NCI-H510A (cell line): ENCODE results near the gene SCGB2A2.

Experiments used
- DNase-seq: peaks from one replicate; lab custom pipeline; 2025; lab: John Stamatoyannopoulos, UW

SCGB2A2 gene

DNA sequence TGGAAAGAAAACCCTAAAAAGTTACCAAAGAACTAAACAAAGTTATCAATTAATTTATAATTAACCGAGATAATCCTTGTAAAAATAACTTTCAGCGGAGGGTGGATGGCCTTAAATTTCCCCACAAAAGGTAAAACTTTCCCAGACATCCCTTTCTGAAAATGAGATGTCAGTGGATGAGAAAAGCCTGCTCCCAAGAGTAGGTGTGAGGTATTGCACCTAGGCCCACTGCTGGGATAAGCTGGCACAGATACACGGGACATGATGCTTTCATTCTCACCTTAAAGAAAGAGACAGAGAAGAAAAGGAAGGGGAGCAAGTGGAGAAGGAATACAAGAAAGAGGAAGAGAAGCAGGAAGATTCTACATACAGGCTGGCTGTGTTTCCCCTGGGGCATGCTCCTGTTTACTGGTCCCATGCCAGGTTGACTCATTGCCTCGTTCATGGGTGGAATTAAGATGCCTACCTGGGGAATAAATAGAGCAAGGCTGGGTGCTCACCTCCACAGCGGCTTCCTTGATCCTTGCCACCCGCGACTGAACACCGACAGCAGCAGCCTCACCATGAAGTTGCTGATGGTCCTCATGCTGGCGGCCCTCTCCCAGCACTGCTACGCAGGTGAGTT lies at the start of gene SCGB2A2:
SCGB2A2 (plus strand) TSS at position 505 of the 625 bp plus-strand sequence; CDS start at position 564, 59 bp downstream.
- no peak for DNase-seq

DNA sequence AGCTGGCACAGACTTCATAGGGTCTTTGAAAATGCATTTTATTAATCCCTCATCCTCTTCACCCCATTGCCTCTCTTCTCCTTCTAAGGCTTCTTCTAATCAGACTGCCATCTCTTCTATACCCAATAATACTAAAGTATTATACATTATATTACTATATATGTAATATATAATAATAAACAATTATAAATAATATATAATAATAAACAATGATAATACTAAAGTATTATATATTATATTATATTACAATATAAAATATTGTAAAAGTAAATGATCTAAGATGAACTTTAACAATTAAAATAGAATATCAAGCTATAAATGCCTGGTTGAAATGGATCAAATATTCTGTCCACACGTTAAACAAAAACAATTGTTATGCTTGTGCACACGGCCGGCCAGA lies 48.5 kb upstream of the SCGB2A2 start:
- DNase-seq: no peak

DNA sequence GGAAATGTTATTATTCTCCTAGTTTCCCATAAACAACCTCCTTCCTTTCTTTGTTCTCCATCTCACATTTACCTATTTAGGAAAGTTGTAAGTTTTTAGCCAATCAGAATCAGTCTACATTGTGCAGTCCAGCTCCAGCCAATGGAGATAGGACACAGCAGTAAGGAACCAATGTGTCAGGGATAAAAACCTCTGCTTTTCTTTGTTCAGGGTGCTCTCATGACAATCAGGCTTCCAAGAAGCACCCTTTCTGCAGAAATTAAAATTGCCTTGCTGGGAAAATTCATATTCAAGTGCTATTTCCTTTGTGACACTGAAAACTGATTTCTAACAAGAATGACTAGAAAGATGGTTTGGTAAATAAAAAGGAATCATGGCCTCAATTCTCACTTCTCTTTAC lies 46.9 kb upstream of the SCGB2A2 start:
- no peak for DNase-seq

DNA sequence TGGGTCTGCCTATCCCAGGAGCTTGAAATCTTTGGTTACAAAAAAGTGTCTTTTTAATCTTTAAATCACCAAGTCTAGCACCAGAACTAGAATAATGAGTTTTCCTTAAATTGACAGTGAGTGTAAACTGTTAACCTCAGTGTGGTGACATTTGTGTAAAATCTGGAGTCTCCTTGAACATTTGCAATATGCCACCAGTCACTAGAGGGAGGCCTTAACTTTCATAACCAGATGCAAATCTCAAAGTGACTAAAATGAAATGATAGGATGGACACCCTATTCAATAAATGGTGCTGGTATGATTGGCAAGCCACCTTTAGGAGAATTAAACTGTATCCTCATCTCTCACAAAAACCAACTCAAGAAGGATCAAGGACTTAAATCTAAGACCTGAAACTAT lies 36.2 kb upstream of the SCGB2A2 start:
- DNase-seq: no peak

DNA sequence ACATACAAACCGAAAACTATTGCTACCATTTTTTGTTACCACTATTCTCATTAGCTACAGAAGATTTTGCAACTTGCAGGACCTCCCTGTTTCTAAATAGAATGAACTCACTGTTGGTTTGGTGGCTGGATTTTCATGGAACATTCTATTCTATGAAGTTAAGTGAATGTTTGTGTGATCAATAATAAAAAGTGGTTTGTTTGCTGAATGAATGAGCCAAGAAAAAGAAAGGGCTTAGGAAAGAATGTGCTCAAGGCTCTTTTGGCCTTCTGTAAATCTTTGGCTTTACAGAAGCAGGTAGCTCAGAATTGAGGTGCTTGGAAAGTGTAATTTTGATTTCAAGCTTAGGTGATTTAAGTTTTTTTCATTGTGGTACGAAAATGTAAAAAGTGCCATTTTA lies 33.8 kb upstream of the SCGB2A2 start:
- DNase-seq: no peak

DNA sequence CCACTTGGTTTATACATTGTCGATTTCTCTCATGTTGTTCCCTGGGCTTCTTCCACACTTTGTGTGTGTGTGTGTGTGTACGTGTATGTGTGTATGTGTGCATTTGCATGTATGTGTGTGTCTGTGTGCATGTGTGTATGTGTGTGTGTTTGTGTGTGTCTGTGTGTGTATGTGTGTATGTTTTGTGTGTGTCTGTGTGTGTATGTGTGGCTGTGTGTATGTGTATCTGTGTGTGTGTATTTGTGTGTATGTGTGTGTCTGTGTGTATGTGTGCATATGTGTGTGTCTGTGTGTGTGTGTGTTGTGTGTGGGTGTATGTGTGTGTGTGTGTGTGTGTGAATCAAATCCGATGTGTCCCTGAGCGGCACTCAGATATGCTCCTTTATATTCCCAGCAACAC lies 32.5 kb upstream of the SCGB2A2 start:
- DNase-seq: no peak

DNA sequence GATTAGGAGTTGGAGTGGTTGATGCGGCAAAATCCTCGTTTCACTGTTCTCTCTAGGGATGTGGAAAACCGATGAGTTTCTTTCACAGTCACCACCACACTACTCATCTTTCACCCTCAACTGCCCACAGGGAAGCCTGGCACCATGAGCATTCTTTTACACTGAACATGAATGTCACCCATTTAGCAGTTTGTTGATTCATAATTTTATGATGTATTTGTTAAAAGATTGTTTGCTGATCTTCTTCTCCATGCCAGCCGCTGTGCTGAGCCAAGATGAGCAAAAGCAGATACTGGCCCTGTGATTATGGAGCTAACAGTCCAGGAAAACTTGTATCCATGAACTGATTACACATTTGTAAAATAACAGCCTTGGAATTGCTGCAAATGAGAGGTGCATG lies 31.8 kb upstream of the SCGB2A2 start:
- DNase-seq: no peak

DNA sequence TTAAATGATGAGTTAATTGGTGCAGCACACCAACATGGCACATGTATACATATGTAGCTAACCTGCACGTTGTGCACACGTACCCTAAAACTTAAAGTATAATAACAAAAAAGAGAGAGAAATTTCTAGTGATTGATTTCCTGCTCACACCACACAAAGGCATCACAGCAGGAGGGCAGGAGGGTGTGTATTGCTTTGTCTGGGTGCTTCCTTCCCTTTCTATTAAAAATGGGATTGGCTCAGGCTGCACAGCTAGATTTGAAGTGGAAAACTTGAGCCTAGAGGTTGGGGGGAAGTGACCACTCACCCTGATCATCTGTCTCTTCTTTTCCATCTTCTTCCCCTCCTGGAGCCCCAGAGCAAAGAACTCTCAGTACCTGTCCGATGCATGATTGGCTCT lies 28.9 kb upstream of the SCGB2A2 start:
- no peak for DNase-seq

DNA sequence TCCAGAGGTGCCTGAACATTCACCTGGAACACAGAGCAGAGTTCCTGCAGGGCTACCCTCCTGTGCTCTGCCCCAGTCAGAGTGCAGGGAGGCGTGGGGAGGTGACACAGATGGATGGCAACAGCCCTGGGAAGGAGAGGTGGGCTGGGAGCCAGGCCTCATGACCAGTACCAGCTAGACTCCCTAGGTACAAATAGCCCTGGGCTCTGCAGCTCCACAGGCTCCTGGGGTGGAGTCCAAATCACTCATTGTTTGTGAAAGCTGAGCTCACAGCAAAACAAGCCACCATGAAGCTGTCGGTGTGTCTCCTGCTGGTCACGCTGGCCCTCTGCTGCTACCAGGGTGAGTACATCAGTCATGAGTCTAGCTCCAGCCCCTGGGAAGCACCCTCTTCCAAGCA lies 27.9 kb upstream of the SCGB2A2 start, which contains the start of gene SCGB1D2:
SCGB1D2 (plus strand) TSS at position 219 of the 400 bp plus-strand sequence; CDS start at position 288, 69 bp downstream.
- no peak for DNase-seq

DNA sequence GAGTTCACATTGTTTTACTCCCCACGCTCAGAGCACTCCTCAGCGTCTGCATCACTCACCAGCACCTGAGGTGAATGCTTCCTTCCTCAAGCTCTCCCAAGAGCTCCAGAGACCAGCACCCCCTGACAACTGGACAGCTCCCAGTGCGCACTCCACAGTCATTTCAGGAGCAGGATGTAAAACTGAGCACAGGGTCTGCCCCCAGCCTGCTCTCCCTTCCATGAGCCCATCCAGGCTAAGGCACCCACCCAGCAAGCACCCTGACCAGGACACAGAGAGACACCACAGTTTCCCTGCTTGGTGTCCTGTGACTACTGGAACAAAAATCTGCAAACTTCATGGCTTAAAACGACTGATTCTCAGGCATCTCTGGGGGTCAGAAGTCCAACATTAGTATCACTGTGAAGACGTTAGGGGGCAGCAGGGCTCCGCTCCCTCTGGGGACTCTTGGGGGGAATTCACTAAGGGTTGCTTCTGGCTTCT lies 24.6 kb upstream of the SCGB2A2 start:
- no peak for DNase-seq

DNA sequence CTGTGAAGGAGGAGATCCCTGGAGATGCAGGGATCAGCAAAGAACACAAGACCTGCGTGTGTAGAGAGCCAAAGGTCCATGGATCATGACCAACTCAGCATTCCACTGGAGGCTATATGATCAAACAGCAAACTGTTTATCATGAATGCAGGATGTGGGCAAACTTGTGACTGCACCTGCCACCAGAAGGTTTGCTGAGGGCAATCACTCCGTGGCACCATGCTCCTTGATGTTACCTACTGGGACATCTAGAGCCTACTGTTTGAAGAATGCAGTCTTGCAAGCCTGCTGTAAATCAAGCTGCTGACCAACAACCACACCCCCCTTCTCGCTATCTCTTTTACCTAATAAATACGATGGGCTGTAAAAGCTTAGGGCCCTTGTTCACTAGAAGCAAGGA lies 18.3 kb upstream of the SCGB2A2 start:
- no peak for DNase-seq

DNA sequence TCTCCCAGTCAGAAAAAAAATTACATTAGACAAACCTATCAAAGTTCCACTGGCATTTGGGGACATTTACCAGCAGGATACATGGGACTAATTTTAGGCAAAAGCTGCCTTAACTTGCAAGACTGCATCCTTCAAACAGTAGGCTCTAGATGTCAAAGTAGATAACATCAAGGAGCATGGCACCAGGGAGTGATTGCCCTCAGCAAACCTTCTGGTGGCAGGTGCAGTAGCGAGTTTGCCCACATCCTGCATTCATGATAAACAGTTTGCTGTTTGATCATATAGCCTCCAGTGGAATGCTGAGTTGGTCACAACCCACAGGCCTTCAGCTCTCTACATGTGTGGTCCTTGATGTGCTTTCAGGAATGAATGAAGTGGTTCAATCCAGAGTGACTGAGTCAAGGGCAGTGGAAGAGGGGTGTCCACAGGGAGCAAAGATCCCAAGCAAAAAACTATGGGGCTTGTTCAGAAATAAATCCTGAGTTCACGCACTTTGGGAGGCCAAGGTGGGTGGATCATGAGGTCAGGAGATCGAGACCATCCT lies 15.9 kb upstream of the SCGB2A2 start:
- DNase-seq: no peak

DNA sequence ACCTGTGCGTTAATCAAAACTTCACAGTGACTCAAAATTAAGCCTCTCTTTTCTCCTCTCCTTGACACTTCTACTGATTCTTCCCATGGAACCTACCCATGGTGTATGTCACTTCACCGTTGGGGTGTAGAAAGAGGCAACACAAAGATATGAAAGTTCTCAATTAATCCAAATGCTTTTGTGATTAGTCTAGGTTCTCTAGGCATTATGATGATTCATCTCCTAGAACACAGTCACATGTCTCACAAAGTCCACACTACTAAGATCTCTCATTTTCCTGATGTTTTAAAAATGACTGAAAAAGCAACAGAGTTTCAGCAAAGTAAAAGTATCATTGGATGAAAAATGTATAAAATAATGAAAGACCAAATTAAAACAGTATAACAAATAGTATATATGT lies 13.7 kb upstream of the SCGB2A2 start:
- DNase-seq: no peak

DNA sequence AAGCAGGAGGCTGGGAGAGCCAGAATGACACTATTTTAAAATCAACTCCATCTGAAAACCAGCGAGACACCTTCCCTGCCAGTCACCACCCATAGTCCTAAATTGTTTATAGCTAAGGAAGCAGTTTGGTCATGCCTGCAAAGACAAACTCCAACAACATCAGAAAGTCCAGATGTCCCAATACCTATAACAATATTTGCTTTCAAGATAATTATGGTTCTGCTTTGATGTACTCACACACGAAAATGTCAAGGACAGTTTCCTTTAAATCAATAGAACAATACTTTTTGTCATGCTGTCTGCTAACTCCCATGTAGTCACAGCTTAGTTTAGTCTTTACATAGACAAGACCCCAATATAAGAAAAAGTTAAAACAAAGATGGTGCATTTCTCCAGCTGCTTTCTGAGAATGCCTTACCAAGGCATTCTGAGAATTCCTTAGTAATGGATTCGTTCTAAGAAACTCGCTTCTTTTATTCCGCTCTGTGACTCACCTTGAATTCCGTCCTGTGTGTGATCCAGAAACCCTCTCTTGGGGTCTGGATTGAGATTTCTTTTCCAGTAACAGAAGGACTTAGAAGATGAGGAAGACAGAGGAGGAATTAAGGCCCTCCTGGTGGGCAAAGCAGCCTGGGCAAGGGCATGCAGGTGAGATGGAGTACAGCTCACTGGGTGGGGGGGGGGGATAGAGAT lies 9.6 kb upstream of the SCGB2A2 start:
- no peak for DNase-seq

DNA sequence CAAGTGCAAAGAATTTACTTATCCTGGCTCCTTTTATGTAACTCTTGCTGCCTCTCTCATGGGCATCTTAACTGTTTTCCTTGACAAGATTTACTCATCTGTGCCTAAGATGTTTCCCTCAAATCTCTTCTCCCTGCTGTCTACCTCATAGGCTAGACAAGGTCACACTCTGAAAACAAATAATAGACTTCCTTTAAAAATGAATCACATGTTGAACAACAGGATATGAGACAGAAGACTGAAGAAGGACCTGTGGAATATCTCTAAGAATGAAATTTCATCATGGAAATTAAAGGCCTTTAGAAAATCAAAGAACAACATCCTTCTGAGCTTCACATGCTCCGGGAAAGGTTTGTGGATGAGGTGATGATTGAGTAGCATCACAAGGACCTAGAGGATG lies 6.0 kb upstream of the SCGB2A2 start:
- DNase-seq: no peak

DNA sequence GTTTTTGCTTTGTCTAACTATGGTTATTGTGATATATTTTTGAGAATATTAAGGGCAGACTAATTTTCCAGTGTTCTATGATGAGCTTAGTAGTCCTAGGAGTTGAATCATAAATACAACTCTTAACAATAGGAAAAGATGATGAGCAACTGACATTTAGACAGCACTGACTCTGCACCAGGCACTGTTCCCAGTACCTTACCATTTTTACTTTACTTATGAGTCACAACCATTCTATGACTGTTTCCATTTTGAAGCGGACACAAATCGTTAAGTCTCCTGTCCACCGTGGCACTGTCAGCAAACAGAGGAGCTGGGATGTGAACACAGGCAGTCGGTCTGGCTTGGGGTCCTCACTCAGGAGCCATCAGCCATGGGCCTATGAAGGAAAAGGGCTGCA lies 3.4 kb upstream of the SCGB2A2 start:
- no peak for DNase-seq

DNA sequence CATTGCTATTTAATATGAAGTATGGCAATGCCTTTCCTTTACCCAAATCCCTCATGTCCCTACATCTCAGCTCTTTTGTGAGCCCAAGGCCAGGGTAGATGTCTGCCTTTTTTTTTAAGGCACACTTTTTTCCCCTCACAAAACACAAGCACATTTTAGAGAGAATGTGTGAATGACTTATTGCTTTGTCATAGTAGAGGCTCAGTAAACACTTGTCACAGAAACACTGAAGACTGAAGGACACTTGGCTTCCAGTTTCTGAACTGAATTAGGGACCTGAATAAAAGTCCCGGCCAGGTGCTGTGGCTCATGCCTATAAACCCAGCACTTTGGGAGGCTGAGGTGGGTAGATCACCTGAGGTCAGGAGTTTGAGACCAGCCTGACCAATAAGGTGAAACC lies 2.9 kb upstream of the SCGB2A2 start:
- DNase-seq: no peak

DNA sequence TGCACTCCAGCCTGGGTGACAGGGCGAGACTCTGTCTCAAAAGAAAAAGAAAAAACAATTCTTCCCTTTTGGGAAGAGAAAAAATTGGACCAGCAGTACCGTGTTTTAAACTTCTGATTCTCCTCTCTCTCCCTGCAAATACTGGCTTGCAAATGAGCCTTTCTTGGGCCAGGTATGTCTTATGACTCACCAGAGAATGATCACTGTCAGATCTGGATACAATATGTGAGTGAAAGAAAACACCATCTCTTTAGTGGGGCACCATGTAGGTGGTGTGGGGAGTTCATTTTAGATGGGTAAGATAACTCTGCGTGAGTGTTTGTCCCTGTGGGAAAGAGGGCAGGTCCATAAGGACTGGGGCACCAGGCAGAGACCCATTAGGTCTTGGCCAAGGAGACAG lies 2.4 kb upstream of the SCGB2A2 start:
- no peak for DNase-seq

DNA sequence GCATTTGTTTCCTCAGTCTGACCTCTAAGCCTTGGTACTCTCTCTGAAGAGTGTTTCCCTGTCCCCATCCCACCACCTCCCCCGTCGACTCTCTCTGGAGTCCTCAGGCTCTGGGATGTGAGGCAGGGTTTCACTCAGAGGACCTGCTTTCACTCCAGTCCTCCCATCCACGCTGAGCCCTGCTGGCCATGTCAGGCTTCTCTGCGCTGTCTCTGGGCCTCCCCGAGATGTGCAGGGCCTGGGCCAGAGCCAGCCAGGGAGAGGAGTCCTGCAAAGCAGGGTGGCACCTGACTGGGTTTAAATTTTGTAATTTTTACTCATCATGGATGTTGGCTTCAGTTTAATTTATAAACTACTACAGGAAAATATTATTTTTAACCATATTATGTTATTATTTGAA lies 3.3 kb downstream of the SCGB2A2 start:
- no peak for DNase-seq

DNA sequence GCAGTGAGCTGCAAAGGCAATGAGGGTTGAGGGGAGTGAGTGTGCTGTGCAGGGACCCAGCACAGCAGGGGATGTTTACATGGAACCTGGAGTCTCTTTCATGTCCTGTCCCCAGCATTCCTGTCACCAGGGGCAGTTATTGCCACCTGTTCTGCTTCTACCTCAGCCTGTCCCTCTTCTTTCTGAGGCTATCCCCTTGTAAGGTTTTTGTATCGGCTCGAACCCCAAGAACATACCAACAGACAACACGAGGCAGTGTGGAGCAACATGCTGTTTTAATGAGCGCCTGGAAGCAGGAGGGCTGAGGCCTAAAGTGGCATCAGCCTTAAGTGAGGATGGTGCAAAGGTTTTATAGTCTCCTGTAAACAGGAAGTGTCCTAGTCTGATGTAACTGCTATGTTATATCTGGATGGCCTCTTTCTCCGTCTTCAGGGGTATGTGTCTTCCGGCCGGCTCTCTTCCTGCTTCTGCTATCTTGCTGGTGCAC lies 3.9 kb downstream of the SCGB2A2 start:
- DNase-seq: no peak

DNA sequence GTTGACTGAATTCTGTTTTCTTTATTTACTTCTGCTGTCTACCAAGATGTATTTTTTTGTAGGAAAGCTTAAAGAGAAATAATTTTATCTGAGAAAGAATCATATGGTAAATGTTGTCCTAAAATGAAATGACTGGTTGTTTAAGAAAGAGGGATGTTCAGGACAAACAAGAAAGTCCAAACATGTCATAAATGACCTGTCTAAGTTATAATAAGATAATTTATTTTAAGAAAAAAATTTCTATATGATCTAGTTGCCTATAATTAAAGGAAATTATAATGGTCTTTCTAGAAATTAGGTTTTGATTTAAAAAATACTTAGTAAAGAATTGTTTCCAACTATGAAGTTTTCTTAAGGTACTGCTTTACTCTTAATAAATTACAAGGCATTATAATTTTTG lies 10.5 kb downstream of the SCGB2A2 start:
- no peak for DNase-seq

DNA sequence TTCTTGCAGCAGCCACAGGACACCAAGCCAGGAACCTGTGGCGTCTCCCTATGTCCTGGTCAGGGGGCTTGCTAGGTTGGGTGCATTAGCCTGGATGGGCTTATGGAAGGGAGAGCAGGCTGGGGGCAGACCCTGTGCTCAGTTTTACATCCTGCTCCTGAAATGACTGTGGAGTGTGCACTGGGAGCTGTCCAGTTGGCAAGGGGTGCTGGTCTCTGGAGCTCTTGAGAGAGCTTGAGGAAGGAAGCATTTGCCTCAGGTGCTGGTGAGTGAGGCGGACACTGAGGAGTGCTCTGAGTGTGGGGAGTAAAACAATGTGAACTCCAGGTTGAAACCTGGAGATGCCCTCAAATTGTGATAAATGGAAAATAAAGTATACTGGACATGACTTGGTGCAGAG lies 25.5 kb downstream of the SCGB2A2 start:
- no peak for DNase-seq

DNA sequence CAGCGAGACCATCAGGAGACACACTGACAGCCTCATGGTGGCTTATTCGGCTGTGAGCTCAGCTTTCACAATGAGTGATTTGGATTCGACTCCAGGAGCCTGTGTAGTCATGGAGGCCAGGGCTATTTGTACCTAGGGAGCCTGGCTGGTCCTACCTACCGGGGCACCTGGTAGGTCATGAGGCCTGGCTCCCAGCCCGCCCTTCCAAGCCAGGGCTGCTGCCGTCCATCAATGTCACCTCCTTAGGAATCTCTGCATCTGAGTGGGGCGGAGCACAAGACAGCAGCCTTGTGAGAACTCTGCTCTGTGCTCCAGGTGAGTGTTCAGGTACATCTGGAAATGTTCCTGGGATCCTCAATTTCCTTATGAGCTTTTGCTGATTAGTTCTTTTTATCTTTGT lies 29.0 kb downstream of the SCGB2A2 start, which contains the start of gene SCGB1D4:
SCGB1D4 (minus strand) TSS at position 101 of the 400 bp plus-strand sequence; CDS start at position 36, 65 bp downstream.
- DNase-seq: no peak
